Right ventricle myocardium superior (tissue), 1 donor: Measurements from ENCODE around the gene KRTAP4-2. TPM values are rescaled to one million over a fixed set of nuclear protein-coding genes. Genes with fewer than 3 reads are reported as not detected.
"Not testable (repeated sequence)": the region's sequence is repeated elsewhere in the genome, so short reads cannot be mapped to it uniquely, and the experiment has no call there.

ENCODE experiments used
- ATAC-seq: fragments of 200-7000 bp; cut with Tn5 transposase; one replicate; pipeline ENCODE4 v1.9.1; 2020; ENCODE audit warnings: mild to moderate bottlenecking; ENCODE audit not compliant: poor library complexity
- DNase-seq: peaks from one replicate; pipeline ENCODE4 v3.0.0-alpha.2; 2020
- intact Hi-C: fragments of 100-400 bp; cut with DNase I; formaldehyde crosslinking; loops from one replicate; pipeline ENCODE4 v1.11.2; 2022
- long read RNA-seq: library from polyadenylated mRNA; unstranded; transcript quantifications from one replicate; pipeline ENCODE4 v2.0.0, GENCODE V29; 2021
- total RNA-seq: library from RNA; stranded (reverse); fragmentation: NEBNext Ultra II Directional; extraction: Animal tissue kit (Norgen Biotek cat#: 25700); gene quantifications from one replicate; pipeline ENCODE4 v1.2.1, GENCODE V29; 2021
- donor health status: DM: no; HTN: yes; CAD: no; lungs with severe emphysema.

KRTAP4-2 gene
- not detected for total RNA-seq
- long read RNA-seq, result 0 reads

DNA sequence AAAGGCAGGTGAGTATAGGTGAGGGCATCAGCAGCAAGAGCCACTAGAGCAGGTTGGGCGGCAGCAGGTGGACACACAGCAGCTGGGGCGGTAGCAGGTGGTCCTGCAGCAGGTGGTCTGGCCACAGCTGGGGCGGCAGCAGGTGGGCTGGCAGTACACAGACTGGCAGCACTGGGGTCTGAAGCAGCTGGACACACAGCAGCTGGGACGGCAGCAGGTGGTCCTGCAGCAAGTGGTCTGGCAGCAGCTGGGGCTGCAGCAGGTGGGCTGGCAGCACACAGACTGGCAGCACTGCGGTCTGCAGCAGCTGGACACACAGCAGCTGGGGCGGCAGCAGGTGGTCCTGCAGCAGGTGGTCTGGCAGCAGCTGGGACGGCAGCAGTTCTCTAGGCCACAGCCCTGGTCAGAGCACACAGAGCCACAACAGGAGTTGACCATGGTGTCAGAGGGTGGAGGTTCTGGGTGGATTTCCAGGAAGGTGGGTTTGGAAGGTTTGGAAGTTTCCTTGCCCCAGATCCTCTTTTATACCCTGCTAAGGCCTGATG, at the start of gene KRTAP4-2:
TSS of gene KRTAP4-2 (minus strand) at position 495 of the 545 bp plus-strand sequence. CDS start at position 438, 57 bp downstream.
- intact Hi-C loops, result no loop called here
- DNase-seq (no peak), ATAC-seq (no peak)

DNA sequence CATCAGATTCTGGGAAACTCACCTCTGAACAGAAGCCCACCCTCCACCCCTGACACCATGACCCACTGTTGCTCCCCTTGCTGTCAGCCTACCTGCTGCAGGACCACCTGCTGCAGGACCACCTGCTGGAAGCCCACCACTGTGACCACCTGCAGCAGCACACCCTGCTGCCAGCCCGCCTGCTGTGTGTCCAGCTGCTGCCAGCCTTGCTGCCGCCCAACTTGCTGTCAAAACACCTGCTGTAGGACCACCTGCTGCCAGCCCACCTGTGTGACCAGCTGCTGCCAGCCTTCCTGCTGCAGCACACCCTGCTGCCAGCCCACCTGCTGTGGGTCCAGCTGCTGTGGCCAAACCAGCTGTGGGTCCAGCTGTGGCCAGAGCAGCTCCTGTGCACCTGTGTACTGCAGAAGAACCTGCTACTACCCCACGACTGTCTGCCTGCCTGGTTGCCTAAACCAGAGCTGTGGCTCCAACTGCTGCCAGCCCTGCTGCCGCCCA, 48.6 kb upstream of the KRTAP4-2 start, which contains the start of gene KRTAP9-2:
TSS of gene KRTAP9-2 (plus strand) at position 51 of the 498 bp plus-strand sequence. CDS start at position 58, 7 bp downstream.
- DNase-seq, ATAC-seq, intact Hi-C loops: not testable (repeated sequence)

DNA sequence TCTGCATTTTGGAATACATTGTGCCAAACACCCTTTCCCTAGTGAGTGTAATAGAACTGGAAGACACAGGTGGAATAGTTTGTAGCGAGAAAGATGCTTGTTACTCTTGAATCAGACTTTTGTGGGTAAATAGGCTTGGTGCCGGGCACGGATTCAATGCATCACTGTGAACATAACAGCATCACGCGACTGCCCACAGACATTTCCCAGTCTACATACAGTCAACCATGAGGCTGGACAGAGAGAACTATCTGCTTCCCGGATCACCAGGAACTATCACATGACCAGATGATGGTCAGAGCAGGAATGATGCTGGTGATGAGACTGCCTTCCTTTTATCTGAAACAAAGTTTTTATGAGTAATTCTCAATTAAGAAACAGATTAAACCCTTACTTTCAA, 48.0 kb upstream of the KRTAP4-2 start:
- ATAC-seq (no peak), DNase-seq (no peak)
- intact Hi-C loops, result no loop called here

DNA sequence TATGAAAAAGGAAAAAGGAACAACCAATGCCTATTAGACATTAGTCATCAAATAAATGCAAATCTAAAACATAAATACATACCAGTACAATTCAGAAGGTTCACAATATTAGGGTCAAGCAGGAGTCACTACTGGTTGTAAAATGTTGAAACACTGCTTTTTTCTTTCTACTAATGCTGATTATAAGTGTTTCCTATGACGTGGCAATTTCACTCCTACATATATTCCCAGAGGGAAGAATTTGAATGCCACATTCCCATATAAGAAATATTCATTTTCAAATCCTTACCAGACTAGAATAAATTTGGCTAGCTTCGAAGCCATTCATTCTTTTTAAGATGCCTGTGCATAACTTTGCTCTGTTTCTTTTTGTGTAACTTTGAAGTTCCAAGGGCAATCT, 45.8 kb upstream of the KRTAP4-2 start:
- no peak for ATAC-seq
- intact Hi-C loops, result no loop called here
- no peak for DNase-seq

DNA sequence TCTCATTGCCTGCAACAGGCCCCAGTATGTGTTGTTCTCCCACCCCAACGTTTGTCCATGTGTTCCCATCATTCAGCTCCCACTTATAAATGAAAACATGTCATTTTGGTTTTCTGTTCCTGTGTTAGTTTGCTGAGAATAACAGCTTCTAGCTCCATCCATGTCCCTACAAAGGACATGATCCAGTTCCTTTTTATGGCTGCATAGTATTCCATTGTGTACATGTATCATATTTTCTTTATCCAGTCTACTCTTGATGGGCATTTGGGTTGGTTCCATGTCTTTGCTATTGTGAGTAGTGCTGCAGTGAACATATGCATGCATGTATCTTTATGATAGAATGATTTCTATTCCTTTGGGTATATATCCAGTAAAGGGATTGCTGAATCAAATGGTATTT, 37.7 kb upstream of the KRTAP4-2 start:
- no peak for ATAC-seq
- DNase-seq, result no peak
- intact Hi-C loops, result no loop called here

DNA sequence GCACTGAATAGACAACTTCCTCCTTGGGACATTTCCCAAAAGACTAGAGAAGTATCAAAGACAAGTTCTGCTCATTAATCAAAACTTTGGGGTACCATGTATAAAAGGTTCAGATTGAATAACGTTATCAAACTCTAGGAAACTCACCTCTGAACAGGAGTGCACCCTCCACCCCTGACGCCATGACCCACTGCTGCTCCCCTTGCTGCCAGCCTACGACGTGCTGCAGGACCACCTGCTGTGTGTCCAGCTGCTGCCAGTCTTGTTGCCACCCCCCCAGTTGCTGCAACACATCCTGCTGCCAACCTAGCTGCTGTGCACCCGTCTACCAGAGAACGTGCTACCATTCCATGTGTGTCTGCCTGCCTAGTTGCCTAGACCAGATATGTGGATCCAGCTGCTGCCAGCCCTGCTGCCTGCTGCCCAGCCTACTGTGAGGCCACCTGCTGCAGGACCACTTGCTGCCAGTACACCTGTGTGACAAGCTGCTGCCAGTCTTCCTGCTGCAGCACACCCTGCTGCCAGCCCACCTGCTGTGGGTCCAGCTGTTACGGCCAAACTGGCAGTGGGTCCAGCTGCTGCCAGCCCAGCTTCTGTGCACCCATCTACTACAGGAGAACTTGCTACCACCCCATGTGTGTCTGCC, 34.6 kb upstream of the KRTAP4-2 start:
- intact Hi-C loops, result no loop called here
- DNase-seq (no peak), ATAC-seq (no peak)

DNA sequence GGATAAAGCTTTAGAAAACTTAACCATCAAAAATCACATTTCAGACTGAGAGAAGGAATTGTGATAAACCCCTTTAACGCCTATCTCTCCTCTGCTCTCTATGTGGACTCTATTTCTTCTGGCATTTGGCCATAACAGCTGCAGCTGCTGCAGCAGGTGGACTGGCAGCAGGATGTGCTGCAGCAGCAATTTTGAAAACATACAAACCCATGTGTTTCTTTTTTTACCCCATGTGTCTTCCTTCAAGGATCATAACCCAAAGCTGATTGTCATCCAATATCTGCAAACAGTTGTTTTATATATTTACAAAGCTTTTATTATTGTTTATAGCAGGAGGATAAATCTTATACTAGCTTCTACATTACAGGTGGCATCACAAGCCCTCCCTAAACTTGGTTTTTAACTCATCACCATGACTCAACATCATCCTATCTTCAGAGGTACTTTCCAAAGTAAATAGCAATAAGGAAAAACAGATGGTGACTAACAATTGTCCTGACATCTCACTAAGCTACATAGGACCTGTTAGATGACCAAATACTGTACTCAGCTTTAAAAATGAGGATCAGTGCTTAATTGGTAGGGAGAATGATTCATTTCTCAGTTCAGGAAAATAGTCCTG, 33.9 kb upstream of the KRTAP4-2 start:
- no peak for DNase-seq
- intact Hi-C loops, result no loop called here
- no peak for ATAC-seq

DNA sequence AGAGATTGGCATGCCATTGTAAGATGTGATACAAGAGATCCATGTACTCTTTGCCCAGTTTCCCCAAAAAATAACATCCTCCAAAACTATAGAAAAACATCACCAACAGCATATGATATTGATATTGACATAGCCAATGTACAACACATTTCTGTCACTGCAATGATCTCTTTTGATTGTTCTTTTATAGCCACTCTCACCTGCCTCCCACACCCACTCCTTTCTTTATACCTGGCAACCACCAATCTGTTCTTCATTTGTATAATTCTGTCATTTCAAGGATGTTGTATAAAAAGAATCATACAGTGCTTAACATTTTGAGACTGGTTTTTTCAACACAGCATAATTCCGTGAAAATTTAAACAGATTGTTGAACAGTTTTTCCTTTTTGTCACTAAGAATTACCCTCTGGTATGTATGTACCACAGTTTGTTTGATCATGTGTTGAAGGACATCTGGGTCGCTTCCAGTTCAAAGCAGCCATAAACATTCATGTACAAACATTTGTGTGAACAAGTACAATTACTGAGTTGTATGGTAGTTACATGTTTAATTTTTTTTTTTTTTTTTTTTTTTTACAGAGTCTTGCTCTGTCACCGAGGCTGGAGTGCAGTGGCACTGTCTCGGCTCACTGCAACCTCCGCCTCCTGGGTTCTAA, 21.5 kb upstream of the KRTAP4-2 start:
- ATAC-seq (no peak), DNase-seq (no peak)
- intact Hi-C loops, result no loop called here

DNA sequence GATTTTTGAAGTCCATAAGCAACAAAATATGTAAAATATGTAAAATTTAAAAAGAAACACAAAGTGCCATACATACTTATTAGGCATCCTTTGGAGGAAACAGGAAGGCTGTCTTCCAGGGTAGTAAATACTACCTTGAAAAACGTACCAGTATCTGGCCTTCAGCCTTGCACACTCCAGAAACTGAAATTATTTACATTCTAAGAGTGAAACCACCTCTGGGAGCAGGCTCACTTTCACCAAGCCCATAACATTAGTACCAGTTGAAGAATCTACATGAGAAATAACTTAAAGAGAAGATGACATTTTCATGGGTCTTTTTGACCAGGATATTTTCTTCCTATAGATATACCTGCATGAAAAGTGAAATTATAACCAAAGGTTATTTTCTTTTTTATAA, 18.0 kb upstream of the KRTAP4-2 start:
- DNase-seq (no peak), ATAC-seq (no peak)
- intact Hi-C loops, result no loop called here

DNA sequence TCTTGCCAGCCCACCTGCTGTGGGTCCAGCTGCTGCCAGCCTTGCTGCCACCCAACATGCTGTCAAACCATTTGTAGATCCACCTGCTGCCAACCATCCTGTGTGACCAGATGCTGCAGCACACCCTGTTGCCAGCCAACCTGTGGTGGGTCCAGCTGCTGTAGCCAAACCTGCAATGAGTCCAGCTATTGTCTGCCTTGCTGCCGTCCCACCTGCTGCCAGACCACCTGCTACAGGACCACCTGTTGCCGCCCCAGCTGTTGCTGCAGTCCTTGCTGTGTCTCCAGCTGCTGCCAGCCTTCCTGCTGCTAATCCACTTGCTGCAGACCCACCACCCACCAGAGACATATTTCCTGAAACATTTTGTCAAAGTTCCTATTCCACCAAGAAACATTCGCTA, 12.3 kb upstream of the KRTAP4-2 start:
- DNase-seq, result no peak
- intact Hi-C loops, result no loop called here
- no peak for ATAC-seq

DNA sequence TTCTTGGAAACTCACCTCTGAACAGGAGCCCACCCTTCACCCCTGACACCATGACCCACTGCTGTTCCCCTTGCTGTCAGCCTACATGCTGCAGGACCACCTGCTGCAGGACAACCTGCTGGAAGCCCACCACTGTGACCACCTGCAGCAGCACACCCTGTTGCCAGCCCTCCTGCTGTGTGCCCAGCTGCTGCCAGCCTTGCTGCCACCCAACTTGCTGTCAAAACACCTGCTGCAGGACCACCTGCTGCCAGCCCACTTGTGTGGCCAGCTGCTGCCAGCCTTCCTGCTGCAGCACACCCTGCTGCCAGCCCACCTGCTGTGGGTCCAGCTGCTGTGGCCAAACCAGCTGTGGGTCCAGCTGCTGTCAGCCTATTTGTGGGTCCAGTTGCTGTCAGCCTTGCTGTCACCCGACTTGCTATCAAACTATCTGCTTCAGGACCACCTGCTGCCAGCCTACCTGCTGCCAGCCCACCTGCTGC, 11.9 kb upstream of the KRTAP4-2 start, which contains the start of gene KRTAP9-1:
TSS of gene KRTAP9-1 (plus strand) at position 51 of the 482 bp plus-strand sequence. CDS start at position 51, 0 bp downstream.
- ATAC-seq, DNase-seq: not testable (repeated sequence)

DNA sequence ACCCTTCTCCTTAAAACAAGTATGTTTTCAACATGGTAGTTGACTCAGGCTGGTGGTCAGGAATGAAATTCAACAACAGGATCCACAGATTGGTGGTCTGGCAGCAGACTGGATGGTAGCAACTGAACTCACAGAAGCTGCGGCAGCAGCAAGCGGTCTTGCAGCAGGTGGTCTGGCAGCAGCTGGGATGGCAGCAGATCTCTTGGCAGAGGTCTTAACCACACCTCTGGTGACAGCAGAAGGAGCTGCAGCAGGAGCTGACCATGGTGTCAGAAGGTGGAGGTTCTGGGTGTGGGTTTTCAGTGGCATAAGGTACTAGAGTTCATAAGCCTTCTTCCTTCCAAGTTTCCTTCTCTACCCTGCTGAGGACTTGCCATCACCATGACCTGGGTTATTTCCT, 8.9 kb upstream of the KRTAP4-2 start:
- DNase-seq, result no peak
- no peak for ATAC-seq
- intact Hi-C loops, result no loop called here

More for the DNA sequence above, 11.9 kb upstream of the KRTAP4-2 start, which contains the start of gene KRTAP9-1:
- intact Hi-C loops, result not testable (repeated sequence)

DNA sequence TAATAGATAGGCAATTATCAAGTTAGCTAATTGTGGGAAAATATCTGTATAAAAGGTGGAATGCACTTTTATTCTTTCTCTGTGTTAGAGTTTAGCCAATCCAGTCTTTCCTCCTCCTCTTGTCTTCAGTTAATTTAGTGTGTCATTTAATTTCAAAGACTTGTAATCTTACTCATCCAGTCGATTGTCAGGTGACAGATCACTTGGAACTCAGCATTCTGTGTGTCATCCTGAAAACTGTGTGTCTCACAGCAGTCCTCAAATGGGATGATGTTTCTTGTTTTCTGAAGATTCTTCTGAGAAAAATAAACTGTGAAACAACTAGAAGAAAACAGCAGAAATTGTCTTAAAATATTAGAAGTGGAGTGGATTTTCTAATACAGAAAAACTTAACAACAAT, 7.0 kb upstream of the KRTAP4-2 start:
- no peak for ATAC-seq
- no peak for DNase-seq
- intact Hi-C loops, result no loop called here

DNA sequence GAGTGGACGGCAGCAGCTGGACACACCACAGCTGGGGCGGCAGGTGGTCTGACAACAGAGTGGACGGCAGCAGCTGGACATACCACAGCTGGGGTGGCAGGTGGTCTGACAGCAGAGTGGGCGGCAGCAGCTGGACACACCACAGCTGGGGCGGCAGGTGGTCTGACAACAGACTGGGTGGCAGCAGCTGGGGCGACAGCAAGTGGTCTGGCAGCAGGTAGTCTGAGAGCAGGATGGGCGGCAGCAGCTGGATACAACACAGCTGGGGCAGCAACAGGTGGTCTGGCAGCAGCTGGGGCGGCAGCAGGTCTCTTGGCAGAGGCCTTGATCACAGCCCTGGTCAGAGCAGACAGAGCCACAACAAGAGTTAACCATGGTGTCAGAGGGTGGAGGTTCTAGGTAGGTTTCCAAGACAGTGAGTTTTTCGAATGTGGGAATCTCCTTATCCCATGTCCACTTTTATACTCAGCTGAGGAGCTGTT, 6.5 kb upstream of the KRTAP4-2 start, which contains the start of gene KRTAP4-1:
TSS of gene KRTAP4-1 (minus strand) at position 432 of the 482 bp plus-strand sequence. CDS start at position 375, 57 bp downstream.
- DNase-seq, result no peak
- no peak for ATAC-seq
- intact Hi-C loops, result no loop called here

DNA sequence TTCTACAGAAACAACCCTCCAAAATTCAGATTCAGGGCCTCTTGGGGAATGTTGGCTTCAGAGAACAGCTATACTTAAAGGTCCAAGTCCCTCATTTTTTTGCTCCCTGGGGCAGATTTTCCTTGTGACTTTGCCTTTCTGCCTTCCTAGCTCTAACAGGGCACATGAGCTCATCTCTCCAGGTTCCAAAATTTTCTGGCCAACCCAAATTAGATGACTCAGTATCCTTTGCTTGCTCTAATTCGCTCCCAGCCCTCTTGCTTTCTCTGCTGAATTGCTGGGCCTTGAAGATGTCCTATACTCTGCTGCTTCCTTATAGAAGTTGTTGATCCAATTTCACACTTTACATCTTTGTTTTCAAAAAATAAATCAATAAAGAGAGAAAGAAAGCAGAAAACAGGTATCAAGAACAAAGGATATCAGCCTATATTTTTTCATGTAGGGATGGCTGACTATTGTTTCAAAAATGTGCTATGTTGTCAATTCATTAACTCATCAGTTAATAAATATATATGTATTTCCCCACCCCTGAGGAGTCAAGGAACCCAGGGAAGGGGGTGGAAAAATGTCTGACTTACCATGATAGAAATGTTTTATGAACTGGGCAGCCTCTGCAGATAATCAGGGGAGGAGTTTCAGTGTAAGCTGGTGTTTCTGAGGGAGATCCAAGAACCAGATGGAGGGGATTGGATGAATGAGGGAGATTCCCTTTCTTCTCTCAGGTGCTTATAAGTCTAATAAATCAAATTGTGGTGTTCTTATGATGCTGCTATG, 1.0 kb upstream of the KRTAP4-2 start:
- DNase-seq (no peak), ATAC-seq (no peak)
- intact Hi-C loops, result no loop called here

DNA sequence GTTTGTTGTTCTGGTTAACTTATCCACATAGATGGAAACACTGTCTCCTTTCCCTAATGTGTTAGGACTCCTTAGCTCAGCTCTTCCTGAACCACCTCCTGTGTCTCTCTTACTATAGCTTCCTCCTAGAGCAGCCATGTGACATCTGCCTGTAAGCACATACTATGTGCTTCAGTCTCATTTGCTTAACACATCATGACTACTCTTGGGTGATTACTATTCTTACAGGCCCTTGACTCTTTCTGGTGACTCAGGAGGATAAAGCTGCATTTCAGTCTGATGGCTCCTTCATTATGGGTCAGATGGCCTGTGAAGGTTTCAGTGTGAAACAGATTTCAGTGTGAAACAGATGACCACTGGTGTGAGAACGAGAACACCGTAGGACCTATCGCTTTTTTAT, 320 bp upstream of the KRTAP4-2 start:
- DNase-seq (no peak), ATAC-seq (no peak)
- intact Hi-C loops, result no loop called here

DNA sequence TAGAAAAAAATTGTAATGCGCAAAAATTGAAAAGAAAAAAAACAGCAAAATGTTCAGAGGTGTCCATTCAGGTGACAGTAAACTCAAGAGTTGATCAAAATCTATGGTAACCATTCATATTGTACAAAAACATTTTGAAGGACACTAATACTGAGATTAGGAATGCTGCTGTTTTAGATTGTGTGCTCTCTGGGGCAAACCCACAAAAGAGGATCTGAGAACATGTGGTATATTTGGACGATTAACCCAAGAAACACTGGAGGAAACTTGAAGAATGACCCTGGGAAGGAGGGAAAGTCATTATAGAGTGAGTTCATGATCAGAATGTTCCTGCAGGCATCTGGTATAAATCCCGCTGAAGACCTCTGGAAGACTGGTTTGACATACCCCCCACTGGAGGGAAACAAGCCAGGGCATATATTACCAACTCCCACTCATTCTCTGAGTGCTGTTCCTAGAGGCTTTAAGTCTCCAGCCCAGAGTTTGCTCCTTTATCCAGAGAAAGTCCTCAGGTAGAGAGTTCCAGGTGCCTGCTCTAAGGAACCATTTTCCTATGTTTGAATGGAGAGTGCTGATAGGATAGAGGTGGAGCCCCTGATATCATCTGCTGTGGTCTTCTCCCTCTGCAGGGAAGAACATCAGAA, 1.2 kb downstream of the KRTAP4-2 start:
- DNase-seq, result no peak
- intact Hi-C loops, result no loop called here
- no peak for ATAC-seq

DNA sequence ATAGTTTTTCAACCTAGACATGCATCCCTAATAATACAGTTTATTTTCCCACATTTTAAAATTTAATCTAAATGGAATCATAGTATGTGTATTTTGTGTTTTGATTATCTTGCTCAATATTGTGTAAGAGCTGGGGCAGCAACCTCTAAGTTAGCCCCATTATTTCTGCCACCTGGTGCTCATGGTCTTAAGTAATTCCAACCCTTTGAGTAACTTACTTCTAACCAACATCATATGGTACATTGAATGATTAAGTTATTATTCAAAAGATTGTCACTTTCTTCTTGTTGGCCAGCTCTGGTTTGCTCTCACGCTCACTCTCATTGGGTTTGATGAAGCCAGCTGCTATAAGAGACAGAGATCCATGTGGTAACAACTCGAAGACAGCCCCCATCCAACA, 6.1 kb downstream of the KRTAP4-2 start:
- ATAC-seq (no peak), DNase-seq (no peak)
- intact Hi-C loops, result no loop called here
